HEK293T (cell line): ENCODE results near the gene EFCAB6.

ENCODE experiments used
- BHLHE40 ChIP-seq: fragments of 450-650 bp; IDR thresholded peaks from 2 replicates; pipeline ENCODE4 v1.6.1; 2016; ENCODE audit warnings: mild to moderate bottlenecking, moderate library complexity, borderline replicate concordance
- ELF4 ChIP-seq: fragments of 450-650 bp; IDR thresholded peaks from 2 replicates; pipeline ENCODE4 v1.6.1; 2017; ENCODE audit warnings: antibody characterized with exemption
- FOXA1 ChIP-seq: fragments of 450-650 bp; IDR thresholded peaks from 2 replicates; pipeline ENCODE4 v1.6.1; 2016; ENCODE audit warnings: mild to moderate bottlenecking
- SP1 ChIP-seq: fragments of 450-650 bp; IDR thresholded peaks from 2 replicates; pipeline ENCODE4 v1.6.1; 2017
- TF ChIP-seq, protein P1 (sequence below): fragments of 450-650 bp; IDR thresholded peaks from 2 replicates; pipeline ENCODE4 v1.6.1; 2016

GRCh38 chr22:43618517-43618916 lies 193.6 kb downstream of the EFCAB6 start:
- TF ChIP-seq SP1: no peak
- no peak for TF ChIP-seq ELF4
- TF ChIP-seq, protein P1, sequence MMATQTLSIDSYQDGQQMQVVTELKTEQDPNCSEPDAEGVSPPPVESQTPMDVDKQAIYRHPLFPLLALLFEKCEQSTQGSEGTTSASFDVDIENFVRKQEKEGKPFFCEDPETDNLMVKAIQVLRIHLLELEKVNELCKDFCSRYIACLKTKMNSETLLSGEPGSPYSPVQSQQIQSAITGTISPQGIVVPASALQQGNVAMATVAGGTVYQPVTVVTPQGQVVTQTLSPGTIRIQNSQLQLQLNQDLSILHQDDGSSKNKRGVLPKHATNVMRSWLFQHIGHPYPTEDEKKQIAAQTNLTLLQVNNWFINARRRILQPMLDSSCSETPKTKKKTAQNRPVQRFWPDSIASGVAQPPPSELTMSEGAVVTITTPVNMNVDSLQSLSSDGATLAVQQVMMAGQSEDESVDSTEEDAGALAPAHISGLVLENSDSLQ: no peak
- TF ChIP-seq FOXA1: no peak
- no peak for TF ChIP-seq BHLHE40
